ENCODE measurements around the gene ANGPTL2.

DNA sequence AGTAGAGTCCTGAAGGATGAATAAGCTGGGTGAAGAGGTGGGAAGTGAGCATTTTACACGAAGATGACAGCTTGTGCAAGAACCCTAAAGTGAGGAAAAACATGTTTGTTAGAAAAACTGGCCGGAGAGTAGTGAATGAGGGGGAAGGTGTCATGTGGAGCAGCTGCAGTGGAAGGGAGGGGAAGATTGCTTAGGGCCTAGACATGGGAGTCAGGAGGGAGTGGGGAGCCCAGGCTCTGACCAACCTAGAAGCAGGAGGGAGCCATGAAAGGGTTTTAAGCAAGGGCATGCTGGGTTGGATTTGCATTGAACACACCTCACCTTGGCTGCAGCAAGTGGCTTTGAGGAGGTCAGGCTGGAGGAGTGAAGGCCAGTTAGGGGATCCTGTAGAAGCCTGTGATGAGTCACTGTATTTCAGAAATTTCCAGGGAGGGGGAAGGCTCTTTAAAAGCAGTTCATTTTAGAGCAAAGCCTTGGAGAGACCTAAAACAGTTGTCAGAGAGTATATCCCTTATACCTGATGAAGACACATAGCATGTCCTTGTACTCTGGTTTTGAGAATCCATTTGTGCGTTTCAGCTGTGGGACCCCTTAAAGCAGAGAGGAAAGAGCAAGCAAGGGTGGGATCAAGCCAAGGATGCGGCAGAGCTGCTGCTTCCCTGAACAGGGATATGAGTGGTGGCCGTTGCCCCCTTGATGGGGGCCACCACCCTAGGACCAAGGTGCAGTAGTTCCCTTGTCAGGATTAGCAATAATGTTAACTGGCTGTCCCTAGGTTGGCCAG is 45.4 kb downstream of the ANGPTL2 start:
- TF ChIP-seq, protein P1, sequence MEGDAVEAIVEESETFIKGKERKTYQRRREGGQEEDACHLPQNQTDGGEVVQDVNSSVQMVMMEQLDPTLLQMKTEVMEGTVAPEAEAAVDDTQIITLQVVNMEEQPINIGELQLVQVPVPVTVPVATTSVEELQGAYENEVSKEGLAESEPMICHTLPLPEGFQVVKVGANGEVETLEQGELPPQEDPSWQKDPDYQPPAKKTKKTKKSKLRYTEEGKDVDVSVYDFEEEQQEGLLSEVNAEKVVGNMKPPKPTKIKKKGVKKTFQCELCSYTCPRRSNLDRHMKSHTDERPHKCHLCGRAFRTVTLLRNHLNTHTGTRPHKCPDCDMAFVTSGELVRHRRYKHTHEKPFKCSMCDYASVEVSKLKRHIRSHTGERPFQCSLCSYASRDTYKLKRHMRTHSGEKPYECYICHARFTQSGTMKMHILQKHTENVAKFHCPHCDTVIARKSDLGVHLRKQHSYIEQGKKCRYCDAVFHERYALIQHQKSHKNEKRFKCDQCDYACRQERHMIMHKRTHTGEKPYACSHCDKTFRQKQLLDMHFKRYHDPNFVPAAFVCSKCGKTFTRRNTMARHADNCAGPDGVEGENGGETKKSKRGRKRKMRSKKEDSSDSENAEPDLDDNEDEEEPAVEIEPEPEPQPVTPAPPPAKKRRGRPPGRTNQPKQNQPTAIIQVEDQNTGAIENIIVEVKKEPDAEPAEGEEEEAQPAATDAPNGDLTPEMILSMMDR (IDR thresholded peaks at IDR 0.05): no peak
- TF ChIP-seq TCF7L2 (IDR thresholded peaks at IDR 0.05; ENCODE audit: low read depth, low read length): no peak
- no peak for TF ChIP-seq SIN3A (IDR thresholded peaks at IDR 0.05; ENCODE audit: borderline replicate concordance, insufficient read depth, low read depth, low read length)
- no peak for TF ChIP-seq POLR2AphosphoS5 (IDR thresholded peaks at IDR 0.05; ENCODE audit: low read depth, low read length)
- TF ChIP-seq REST (IDR thresholded peaks at IDR 0.05; ENCODE audit: insufficient read depth in 1 of 2, low read depth in 2 of 2, low read length in 1 of 2): no peak

Data from Panc1 (cell line).